Parathyroid adenoma (tissue), 2 donors: ENCODE results near the gene KITLG.

Experiments used
- H2AFZ ChIP-seq: fragments of 300-600 bp; sonication (generic); one replicate; pipeline ENCODE4 v1.7.0; 2017; ENCODE audit warnings: antibody characterized with exemption, mild to moderate bottlenecking
- H3K27ac ChIP-seq: fragments of 300-600 bp; sonication (generic); one replicate; pipeline ENCODE4 v1.7.0; 2017
- H3K27me3 ChIP-seq: fragments of 300-600 bp; sonication (generic); one replicate; pipeline ENCODE4 v1.7.0; 2017; ENCODE audit warnings: low read length; ENCODE audit not compliant: control insufficient read depth, insufficient read depth
- H3K36me3 ChIP-seq: fragments of 300-600 bp; sonication (generic); one replicate; pipeline ENCODE4 v1.7.0; 2017; ENCODE audit warnings: low read length; ENCODE audit not compliant: control insufficient read depth, insufficient read depth
- H3K4me1 ChIP-seq: fragments of 300-600 bp; sonication (generic); one replicate; pipeline ENCODE4 v1.7.0; 2017; ENCODE audit warnings: control low read depth
- H3K4me2 ChIP-seq: fragments of 300-600 bp; sonication (generic); one replicate; pipeline ENCODE4 v1.7.0; 2017; ENCODE audit warnings: low read length
- H3K4me3 ChIP-seq: fragments of 300-600 bp; sonication (generic); one replicate; pipeline ENCODE4 v1.7.0; 2017; ENCODE audit warnings: low read depth, low read length
- H3K79me2 ChIP-seq: fragments of 300-600 bp; sonication (generic); one replicate; pipeline ENCODE4 v1.7.0; 2017; ENCODE audit warnings: control low read depth
- H3K9ac ChIP-seq: fragments of 300-600 bp; sonication (generic); one replicate; pipeline ENCODE4 v1.7.0; 2017; ENCODE audit warnings: mild to moderate bottlenecking
- H3K9me3 ChIP-seq: fragments of 300-600 bp; sonication (generic); one replicate; pipeline ENCODE4 v1.7.0; 2017; ENCODE audit warnings: low read length; ENCODE audit not compliant: control insufficient read depth
- TF ChIP-seq, protein P1 (sequence below): fragments of 300-600 bp; sonication (generic); IDR thresholded peaks from one replicate; pipeline ENCODE4 v1.7.0; 2017; ENCODE audit warnings: antibody characterized with exemption, mild to moderate bottlenecking
- donor health status: primary hyperparathyroidism.

Gene KITLG

DNA sequence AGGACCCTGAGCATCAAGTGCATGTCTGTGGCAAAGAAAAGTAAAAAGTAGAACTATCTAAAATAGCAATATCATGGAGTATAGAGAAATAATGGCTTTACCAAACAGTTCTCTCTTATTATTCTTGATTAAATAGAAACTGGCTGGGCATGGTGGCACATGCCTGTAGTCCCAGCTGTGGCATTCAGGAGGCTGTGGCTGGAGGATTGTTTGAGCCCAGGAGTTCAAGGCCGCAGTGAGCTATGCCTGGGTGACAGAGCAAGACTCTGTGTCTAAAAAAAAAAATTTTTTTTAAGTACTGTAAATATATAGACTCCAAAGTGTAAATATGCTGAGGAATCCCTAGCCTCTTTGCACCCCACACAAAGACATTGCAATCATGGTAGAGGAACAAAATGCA lies 121.9 kb downstream of the KITLG start:
- Histone ChIP-seq H3K4me2 (no peak overlapping the region), H3K27me3 (no peaks in the 10 kb centered on the region), H3K27ac (no peak overlapping the region), H3K9ac (no peak overlapping the region), H3K79me2 (no peaks in the 10 kb centered on the region), H3K36me3 (no peaks in the 10 kb centered on the region), H3K4me3 (no peak overlapping the region), H3K4me1 (no peaks in the 10 kb centered on the region), H2AFZ (no peak overlapping the region), H3K9me3 (no peaks in the 10 kb centered on the region)
- TF ChIP-seq, protein P1, sequence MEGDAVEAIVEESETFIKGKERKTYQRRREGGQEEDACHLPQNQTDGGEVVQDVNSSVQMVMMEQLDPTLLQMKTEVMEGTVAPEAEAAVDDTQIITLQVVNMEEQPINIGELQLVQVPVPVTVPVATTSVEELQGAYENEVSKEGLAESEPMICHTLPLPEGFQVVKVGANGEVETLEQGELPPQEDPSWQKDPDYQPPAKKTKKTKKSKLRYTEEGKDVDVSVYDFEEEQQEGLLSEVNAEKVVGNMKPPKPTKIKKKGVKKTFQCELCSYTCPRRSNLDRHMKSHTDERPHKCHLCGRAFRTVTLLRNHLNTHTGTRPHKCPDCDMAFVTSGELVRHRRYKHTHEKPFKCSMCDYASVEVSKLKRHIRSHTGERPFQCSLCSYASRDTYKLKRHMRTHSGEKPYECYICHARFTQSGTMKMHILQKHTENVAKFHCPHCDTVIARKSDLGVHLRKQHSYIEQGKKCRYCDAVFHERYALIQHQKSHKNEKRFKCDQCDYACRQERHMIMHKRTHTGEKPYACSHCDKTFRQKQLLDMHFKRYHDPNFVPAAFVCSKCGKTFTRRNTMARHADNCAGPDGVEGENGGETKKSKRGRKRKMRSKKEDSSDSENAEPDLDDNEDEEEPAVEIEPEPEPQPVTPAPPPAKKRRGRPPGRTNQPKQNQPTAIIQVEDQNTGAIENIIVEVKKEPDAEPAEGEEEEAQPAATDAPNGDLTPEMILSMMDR: no peak

DNA sequence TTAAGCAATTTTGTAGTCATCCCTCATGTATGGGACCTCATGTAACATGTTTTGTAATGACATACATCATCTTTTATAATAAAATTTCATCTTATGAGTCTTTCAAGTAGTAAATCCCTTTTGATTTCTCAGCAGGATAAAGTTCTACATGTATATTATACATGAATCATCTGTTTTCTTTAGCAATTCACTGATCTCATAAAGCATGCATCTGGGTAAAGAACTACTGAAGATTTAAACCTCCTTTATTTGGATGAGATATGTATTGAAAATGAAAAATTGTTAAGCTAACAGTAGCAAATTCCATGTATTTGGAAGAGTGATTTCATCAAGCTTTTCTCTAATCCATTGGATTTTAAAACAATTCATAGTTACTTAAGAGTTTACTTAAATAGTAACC lies 126.9 kb downstream of the KITLG start:
- Histone ChIP-seq H3K9me3 (no peaks in the 10 kb centered on the region), H3K27ac (no peak overlapping the region), H3K27me3 (no peaks in the 10 kb centered on the region), H3K36me3 (no peaks in the 10 kb centered on the region), H3K4me2 (no peak overlapping the region), H2AFZ (no peak overlapping the region), H3K79me2 (no peaks in the 10 kb centered on the region), H3K4me3 (no peak overlapping the region), H3K9ac (no peak overlapping the region), H3K4me1 (no peaks in the 10 kb centered on the region)
- TF ChIP-seq, protein P1: no peak

DNA sequence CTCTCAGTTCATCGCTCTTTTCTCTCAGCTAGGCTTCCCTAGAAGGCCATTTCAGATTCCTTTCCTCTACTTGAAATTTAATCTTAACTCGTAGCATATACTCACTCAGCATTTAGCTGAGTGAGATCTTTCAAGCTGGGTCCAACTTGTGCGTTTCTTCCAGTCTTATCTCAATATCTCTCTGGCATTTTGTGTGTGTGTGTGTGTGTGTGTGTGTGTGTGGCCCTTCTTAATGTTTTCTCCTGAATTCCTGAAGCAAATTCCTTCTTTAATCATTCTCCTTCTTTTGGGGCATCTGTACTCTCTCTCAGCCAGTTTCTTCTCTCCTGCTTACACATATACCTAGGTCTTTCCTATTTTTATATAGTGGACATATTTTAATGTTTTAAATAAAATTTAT lies 129.1 kb downstream of the KITLG start:
- H3K4me1 ChIP-seq: no peaks in the 10 kb centered on the region
- H3K4me3 ChIP-seq: no peak overlapping the region
- no peaks in the 10 kb centered on the region for H3K27me3 ChIP-seq
- H3K27ac ChIP-seq: no peak overlapping the region
- TF ChIP-seq, protein P1: no peak
- H3K79me2 ChIP-seq: no peaks in the 10 kb centered on the region
- H3K36me3 ChIP-seq: no peaks in the 10 kb centered on the region
- H2AFZ ChIP-seq: no peak overlapping the region
- no peaks in the 10 kb centered on the region for H3K9me3 ChIP-seq
- H3K4me2 ChIP-seq: no peak overlapping the region
- H3K9ac ChIP-seq: no peak overlapping the region

DNA sequence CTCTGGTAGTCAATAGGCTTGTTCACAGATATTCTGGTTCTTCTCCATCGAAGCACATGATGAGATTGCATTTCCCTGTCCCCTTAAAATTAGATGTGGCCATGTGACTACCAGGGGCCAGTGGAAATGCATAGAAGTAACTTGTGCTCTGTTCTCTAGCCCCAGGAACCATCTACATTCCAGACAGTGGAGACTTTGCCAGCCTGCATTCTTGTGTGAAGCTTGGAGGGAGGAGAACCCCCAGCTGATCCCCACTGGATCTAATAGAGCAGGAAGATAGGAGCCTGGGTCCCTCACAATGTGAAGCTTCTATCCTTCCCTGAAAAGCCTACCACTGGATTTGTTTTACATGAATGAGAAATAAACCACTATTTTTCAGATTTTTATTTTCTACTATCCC lies 130.1 kb downstream of the KITLG start:
- H3K9ac ChIP-seq: no peak overlapping the region
- no peaks in the 10 kb centered on the region for H3K36me3 ChIP-seq
- no peak overlapping the region for H3K4me3 ChIP-seq
- H3K79me2 ChIP-seq: no peaks in the 10 kb centered on the region
- TF ChIP-seq, protein P1: no peak
- H3K27me3 ChIP-seq: no peaks in the 10 kb centered on the region
- H2AFZ ChIP-seq: no peak overlapping the region
- H3K27ac ChIP-seq: no peak overlapping the region
- no peaks in the 10 kb centered on the region for H3K9me3 ChIP-seq
- H3K4me1 ChIP-seq: no peaks in the 10 kb centered on the region
- no peak overlapping the region for H3K4me2 ChIP-seq

DNA sequence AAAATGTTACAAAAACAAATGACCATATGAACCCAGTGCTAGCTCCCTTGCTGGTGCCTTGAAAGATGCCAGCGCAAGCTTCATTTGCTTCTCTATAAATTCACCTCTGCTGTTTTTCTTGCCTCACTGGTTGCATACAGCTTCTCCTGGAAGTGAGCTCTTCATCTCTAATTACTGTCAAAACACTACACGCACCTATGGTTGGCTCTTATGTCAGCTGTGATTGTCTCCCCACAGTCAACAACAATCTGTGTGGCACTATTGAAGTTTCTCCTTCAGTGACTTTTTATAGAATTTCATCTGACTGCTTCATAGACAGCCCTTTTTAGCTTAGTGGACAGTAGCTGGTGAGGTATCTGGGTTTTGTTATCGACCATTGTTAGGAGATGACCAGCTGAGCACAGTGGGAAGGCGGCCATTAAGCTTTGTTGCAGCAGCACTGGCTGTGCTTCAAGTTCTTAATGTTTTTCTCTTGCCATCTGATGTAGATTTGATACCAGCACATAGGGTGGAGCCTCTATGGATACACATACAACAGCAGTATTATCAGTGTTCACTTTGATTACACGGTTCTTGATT lies 131.8 kb downstream of the KITLG start:
- TF ChIP-seq, protein P1: no peak
- Histone ChIP-seq H2AFZ (no peak overlapping the region), H3K4me1 (no peaks in the 10 kb centered on the region)

More for the DNA sequence above, 131.8 kb downstream of the KITLG start:
- Histone ChIP-seq H3K4me3 (no peak overlapping the region), H3K9ac (no peak overlapping the region), H3K27me3 (no peaks in the 10 kb centered on the region), H3K4me2 (no peak overlapping the region), H3K27ac (no peak overlapping the region), H3K79me2 (no peaks in the 10 kb centered on the region), H3K9me3 (no peaks in the 10 kb centered on the region), H3K36me3 (no peaks in the 10 kb centered on the region)
